Aorta (tissue), 5 donors: Measurements from ENCODE around the gene SHROOM3. TPM values are rescaled to one million over a fixed set of nuclear protein-coding genes. Genes with fewer than 3 reads are reported as not detected.

Experiments used
- ATAC-seq: fragments of 200-7000 bp; cut with Tn5 transposase; one replicate; pipeline ENCODE4 v1.9.1; 2022; ENCODE audit warnings: moderate library complexity; ENCODE audit not compliant: low FRiP score
- DNase-seq, 2 donors: peaks; one replicate each; pipeline ENCODE4 v3.0.0-alpha.2; 2020
- H3K27ac ChIP-seq, 2 donors: one replicate each; pipeline ENCODE4 v1.5.1; 2013; ENCODE audit warnings: low read length in 2 of 2, mild to moderate bottlenecking in 2 of 2, moderate library complexity in 2 of 2, control low read depth in 1 of 2, inconsistent platforms in 1 of 2, low read depth in 1 of 2
- H3K27me3 ChIP-seq, 2 donors: one replicate each; pipeline ENCODE4 v1.6.1; 2013; ENCODE audit warnings: control low read depth in 1 of 2, low read length in 1 of 2, mild to moderate bottlenecking in 1 of 2, moderate library complexity in 1 of 2; ENCODE audit not compliant: insufficient read depth in 2 of 2, control insufficient read depth in 1 of 2
- H3K36me3 ChIP-seq, 2 donors: one replicate each; pipeline ENCODE4 v1.6.1; 2013; ENCODE audit warnings: control low read depth in 1 of 2, low read length in 1 of 2, mild to moderate bottlenecking in 1 of 2; ENCODE audit not compliant: insufficient read depth in 2 of 2, control insufficient read depth in 1 of 2
- H3K4me1 ChIP-seq, 2 donors: one replicate each; pipeline ENCODE4 v1.6.1; 2013; ENCODE audit warnings: low read length in 2 of 2, control low read depth in 1 of 2, mild to moderate bottlenecking in 1 of 2, moderate library complexity in 1 of 2; ENCODE audit not compliant: insufficient read depth in 2 of 2, control insufficient read depth in 1 of 2
- H3K4me3 ChIP-seq, 2 donors: one replicate each; pipeline ENCODE4 v1.5.1; 2013; ENCODE audit warnings: low read length in 2 of 2, control low read depth in 1 of 2, mild to moderate bottlenecking in 1 of 2
- H3K9me3 ChIP-seq: one replicate; pipeline ENCODE4 v1.6.1; 2013; ENCODE audit warnings: mild to moderate bottlenecking, low read length; ENCODE audit not compliant: control insufficient read depth
- WGBS, 2 donors: extraction: QIAGEN DNeasy Blood & Tissue Kit; methylation state at CpG; one replicate each; pipeline ENCODE4 v1.1.7; 2013; 5-methylcytosine and 5-hydroxymethylcytosine counted together
- intact Hi-C, 2 donors: fragments of 100-400 bp; cut with DNase I; formaldehyde crosslinking; loops; one replicate each; pipeline versions ENCODE4 v1.14.2 to v1.15.0; 2022
- polyA plus RNA-seq, 2 donors: library from polyadenylated mRNA; stranded (reverse); fragments of 200-250 nt; gene quantifications; one replicate each; pipeline ENCODE4 v1.2.3, GENCODE V29; 2013
- total RNA-seq, 2 donors: library from RNA; stranded (reverse); fragmentation: NEBNext Ultra II Directional; extraction: Animal tissue kit (Norgen Biotek cat#: 25700); gene quantifications; one replicate each; pipeline ENCODE4 v1.2.1, GENCODE V29; 2021
- donor health status: healthy with polysubstance abuse.
- donor health status: Bipolar disorder and iron deficiency.
- donor health status: DM: no; HTN: no; CAD: no.
- donor health status: DM: no; HTN: no; CAD: no.
- donor health status: DM: yes; HTN: yes; CAD: no.

SHROOM3 gene
- total and polyA plus RNA-seq, 4 donors, result 14.1 to 173 (median 32.8) TPM

DNA sequence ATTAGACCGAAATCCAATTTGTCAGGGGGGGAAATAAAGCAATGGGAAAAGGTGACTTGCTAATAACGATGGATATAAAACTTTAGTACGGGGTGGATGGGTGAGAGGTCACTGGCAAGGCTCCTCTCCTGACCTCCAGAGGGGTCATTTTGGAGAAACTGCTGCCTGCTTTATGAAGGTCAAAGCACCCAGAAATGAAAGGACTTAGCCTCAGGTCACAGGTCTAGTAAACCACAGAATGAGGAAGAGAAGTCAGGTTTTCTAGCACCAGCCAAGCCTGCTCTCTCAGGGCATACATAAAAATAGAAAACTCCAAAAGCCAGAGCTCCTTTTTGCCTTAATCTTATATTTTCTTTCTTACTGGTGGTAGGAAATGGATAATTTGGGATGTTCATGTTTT lies 134.2 kb downstream of the SHROOM3 start:
- Histone ChIP-seq H3K27ac (no peak overlapping the region), H3K4me3 (no peak overlapping the region), H3K36me3 (no peaks in the 10 kb centered on the region), H3K9me3 (no peaks in the 10 kb centered on the region), H3K27me3 (no peaks in the 10 kb centered on the region), H3K4me1 (peaks cover 2 to 11% of the 10 kb centered on the region in 2 donors)
- 66 to 70% methylated on average over 3 of the region's 3 CpGs for WGBS, 2 donors
- ATAC-seq (no peak), DNase-seq (no peak)
- intact Hi-C loops, result loop anchor here in 1 of 2 donors (5.0 kb wide), 1 partner anchor 52 kb away; no protein-coding TSS in a partner anchor

DNA sequence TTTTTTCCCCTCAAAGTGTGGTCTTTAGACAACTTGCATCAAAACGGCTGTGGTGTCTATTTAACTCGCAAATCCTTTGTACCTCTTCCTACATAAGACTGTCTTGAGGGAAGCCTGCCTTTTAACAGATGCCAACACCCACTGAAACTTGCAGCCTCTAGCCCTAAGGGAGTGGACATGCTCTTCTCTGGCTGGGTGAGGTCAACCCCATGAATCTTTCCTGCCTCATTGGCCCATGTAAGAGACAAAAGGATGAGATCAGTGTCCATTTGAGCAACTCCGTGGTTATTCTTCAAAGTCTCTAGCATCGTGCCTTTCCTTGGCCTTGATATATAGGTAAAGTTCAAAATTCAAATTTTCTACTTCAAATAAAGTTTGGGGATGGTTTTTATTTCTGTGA lies 134.7 kb downstream of the SHROOM3 start:
- 75 to 76% methylated on average over 4 of the region's 4 CpGs for WGBS, 2 donors
- ATAC-seq, result no peak
- Histone ChIP-seq H3K36me3 (no peaks in the 10 kb centered on the region), H3K9me3 (no peaks in the 10 kb centered on the region), H3K4me1 (peaks cover 2 to 7% of the 10 kb centered on the region in 2 donors), H3K27me3 (no peaks in the 10 kb centered on the region), H3K27ac (no peak overlapping the region), H3K4me3 (no peak overlapping the region)
- DNase-seq, result no peak
- intact Hi-C loops, result loop anchor here in 1 of 2 donors (5.0 kb wide), 1 partner anchor 52 kb away; no protein-coding TSS in a partner anchor

GRCh38 chr4:76570141-76570973 lies 135.3 kb downstream of the SHROOM3 start:
- Histone ChIP-seq H3K4me3 (peak overlapping the region in 1 of 2 donors; percentile 32), H3K36me3 (no peaks in the 10 kb centered on the region), H3K27ac (peak overlapping the region in 1 of 2 donors; percentile 20), H3K27me3 (no peaks in the 10 kb centered on the region), H3K9me3 (no peaks in the 10 kb centered on the region), H3K4me1 (peaks cover 2 to 7% of the 10 kb centered on the region in 2 donors)
- WGBS, 2 donors, result 20 to 21% methylated on average over 10 of the region's 10 CpGs
- ATAC-seq (no peak), DNase-seq (no peak)
- intact Hi-C loops, result no loop called here

DNA sequence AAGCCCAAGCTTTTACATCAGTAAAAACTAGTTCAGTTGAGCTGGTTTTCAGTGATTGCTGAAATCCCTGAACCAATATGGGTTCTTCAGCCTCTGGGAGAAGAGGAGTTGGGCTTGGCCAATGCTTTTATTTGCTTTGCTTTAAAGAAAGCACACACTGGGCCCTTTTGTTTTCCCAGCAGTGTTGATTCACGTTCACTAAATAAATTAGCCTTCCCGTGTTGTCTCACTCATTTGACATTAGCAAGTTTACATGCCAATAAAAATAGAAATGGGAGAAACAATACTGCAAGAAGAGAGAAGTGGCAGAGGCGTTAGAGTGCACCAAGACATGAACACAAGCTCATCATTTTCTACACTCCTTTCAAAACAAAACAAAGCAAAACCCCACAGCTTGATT lies 136.2 kb downstream of the SHROOM3 start:
- Histone ChIP-seq H3K27ac (no peak overlapping the region), H3K27me3 (no peaks in the 10 kb centered on the region), H3K4me1 (peaks cover 2 to 7% of the 10 kb centered on the region in 2 donors), H3K36me3 (no peaks in the 10 kb centered on the region), H3K9me3 (no peaks in the 10 kb centered on the region), H3K4me3 (no peak overlapping the region)
- 7 to 9% methylated on average over 3 of the region's 3 CpGs for WGBS, 2 donors
- ATAC-seq, result no peak
- intact Hi-C loops, result no loop called here
- no peak for DNase-seq

DNA sequence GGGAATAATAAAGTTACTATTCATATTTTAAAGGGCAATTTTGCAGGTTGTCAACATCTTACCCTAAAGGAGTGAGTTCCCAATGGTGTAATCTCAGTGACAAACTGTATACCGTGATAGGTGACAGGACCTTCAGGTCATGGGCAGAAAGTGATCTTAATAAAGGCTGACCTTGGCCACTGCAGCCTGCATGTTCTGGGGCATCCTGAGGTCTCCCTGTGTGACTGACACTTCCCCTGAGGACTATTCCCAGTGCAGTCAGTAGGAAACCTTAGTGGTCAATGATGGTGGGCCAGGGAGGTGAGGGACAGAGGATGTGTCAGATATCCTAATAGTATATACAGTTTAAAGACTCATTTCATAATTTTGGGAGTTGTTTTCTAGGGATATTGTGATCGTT lies 137.2 kb downstream of the SHROOM3 start:
- intact Hi-C loops, result no loop called here
- Histone ChIP-seq H3K4me3 (no peak overlapping the region), H3K27ac (no peak overlapping the region), H3K27me3 (no peaks in the 10 kb centered on the region), H3K36me3 (no peaks in the 10 kb centered on the region), H3K9me3 (no peaks in the 10 kb centered on the region), H3K4me1 (peaks cover 2 to 7% of the 10 kb centered on the region in 2 donors)
- WGBS, 2 donors, result 75 to 78% methylated on average over 2 of the region's 2 CpGs
- DNase-seq, result no peak
- no peak for ATAC-seq

GRCh38 chr4:76576824-76577223 lies 141.8 kb downstream of the SHROOM3 start:
- Histone ChIP-seq H3K4me3 (no peak overlapping the region), H3K9me3 (no peaks in the 10 kb centered on the region), H3K36me3 (no peaks in the 10 kb centered on the region), H3K4me1 (no peaks in the 10 kb centered on the region), H3K27ac (no peak overlapping the region), H3K27me3 (no peaks in the 10 kb centered on the region)
- DNase-seq (no peak), ATAC-seq (no peak)
- WGBS, 2 donors, result 96 to 98% methylated on average over 4 of the region's 4 CpGs
- intact Hi-C loops, result no loop called here

DNA sequence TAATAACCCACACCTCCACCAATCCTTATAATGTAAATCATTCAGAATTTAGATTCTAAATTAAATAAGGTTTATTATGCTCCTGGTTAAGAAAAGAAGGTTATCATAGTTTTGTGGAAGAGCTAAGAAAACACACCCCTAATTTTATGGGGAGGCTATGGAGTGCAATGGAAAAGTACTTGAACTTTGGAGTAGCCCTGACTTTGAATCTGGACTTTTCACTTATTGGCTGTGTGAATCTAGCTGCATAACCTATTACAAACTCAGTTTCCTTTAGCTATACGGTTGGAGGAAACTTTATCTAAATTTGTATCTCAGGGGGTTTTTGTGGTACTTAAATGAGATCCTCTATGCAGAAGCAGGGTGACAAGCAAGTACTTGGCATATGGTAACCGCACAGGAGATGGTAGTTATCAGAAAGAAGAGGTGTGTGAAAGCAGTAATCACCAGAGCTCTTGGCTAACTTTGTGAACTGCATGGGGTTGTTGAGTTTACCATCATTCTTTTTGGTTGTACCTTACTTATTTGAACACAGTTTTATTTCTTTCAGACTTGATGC lies 143.1 kb downstream of the SHROOM3 start:
- H3K9me3 ChIP-seq, result no peaks in the 10 kb centered on the region
- no peaks in the 10 kb centered on the region for H3K36me3 ChIP-seq
- H3K4me3 ChIP-seq, result no peak overlapping the region
- no peak for DNase-seq
- no peaks in the 10 kb centered on the region for H3K27me3 ChIP-seq
- 76 to 78% methylated on average over 2 of the region's 2 CpGs for WGBS, 2 donors
- no peak overlapping the region for H3K27ac ChIP-seq
- intact Hi-C loops, result no loop called here
- no peak for ATAC-seq
- no peaks in the 10 kb centered on the region for H3K4me1 ChIP-seq

DNA sequence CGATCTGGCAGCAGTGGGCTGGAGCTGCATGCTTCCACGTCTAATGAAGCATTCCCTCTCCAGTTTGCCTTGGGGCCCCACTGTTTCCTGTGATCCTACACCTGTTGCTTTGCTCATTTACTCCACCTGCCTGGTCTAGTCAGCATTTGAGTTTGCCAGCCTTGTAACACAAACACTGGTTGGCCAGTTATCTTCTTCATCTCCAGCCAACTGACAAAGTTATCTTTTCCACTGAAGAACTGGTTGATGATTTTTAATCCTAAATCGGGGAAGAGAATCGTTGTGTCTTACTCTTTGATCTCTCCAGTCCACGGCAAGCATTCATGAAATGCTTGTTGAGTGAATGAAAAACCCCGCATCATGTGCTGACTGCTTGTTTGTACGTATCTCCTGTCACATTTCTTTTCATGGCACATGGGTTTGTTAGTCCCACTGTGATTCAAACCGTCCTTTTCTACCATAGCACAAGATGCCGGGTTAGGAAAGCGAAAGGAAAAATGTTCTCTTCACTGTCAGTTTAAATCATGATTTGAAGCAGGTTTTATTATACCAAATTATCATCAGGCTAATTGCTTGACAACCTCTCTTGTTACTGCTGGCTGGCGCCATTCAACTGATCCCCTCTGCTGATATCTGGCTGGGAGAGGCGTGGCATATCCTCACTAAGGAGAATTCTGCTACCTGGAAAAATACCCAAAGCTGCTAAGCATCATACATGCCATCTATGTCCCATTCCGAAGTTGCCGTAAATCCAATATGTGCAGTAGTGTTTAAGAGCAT lies 144.8 kb downstream of the SHROOM3 start:
- no peak for ATAC-seq
- WGBS, 2 donors, result 88 to 89% methylated on average over 14 of the region's 14 CpGs

More for the DNA sequence above, 144.8 kb downstream of the SHROOM3 start:
- no peak overlapping the region for H3K27ac ChIP-seq
- no peaks in the 10 kb centered on the region for H3K9me3 ChIP-seq
- no peaks in the 10 kb centered on the region for H3K36me3 ChIP-seq
- intact Hi-C loops, result loop anchor here in 1 of 2 donors (10.0 kb wide), 2 partner anchors 65 to 165 kb away; no protein-coding TSS in a partner anchor
- DNase-seq, result no peak
- peaks cover 0 to 4% of the 10 kb centered on the region in 2 donors for H3K4me1 ChIP-seq
- H3K27me3 ChIP-seq, result no peaks in the 10 kb centered on the region
- no peak overlapping the region for H3K4me3 ChIP-seq
